Activated CD4-positive, alpha-beta T cell treated with anti-CD3 and anti-CD28 coated beads, Interleukin-2, amount 50 U/mL, for 24 hours (primary cell): Measurements from ENCODE around the gene TLE7.

ENCODE experiments used
- DNase-seq, 2 donors: peaks; one replicate each; pipeline ENCODE4 v3.0.0-alpha.2; 2020; ENCODE audit warnings: low read depth in 1 of 2, low spot score in 1 of 2

TLE7 gene

DNA sequence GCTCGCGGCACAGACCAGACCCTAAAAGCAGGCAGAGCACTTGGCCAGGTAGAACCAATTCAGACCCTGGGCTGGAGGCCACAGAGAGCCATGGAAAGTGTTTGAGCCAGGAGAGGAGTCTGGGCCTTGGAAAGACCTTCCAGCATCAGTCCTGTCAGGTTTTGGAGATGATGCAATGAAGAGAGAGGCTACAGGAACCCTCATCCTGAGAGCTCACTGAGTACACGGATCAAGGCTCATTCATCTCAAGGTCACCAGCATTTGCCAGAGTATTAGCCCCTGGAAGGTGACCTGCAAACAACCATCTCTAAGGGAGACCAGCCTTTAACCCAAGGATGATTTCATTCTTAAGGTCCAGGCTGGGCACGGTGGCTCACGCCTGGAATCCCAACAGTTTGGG is 27.8 kb downstream of the TLE7 start:
- no peak for DNase-seq

DNA sequence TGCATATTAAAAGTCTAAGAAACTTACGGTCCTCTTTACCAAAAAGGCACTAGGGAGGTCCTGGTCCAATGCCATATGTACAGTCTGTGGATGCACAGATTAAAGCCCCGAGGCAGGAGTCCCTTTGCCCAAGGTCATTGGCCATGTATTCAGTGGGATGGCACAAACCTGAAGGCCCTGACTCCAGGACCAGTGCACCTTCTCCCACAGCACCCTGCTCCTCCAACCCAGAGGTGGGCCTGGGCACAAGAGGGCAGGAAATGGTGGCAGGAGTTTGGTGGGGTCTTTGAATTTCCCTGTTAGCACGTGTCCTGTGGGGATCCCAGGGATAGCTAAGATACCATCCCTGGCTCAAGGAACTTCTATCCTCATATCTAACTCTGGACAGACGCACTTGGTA is 28.5 kb downstream of the TLE7 start:
- no peak for DNase-seq

GRCh38 chr16:71412270-71413160 is 29.3 kb downstream of the TLE7 start:
- peak; percentile 33 to 70 for DNase-seq

DNA sequence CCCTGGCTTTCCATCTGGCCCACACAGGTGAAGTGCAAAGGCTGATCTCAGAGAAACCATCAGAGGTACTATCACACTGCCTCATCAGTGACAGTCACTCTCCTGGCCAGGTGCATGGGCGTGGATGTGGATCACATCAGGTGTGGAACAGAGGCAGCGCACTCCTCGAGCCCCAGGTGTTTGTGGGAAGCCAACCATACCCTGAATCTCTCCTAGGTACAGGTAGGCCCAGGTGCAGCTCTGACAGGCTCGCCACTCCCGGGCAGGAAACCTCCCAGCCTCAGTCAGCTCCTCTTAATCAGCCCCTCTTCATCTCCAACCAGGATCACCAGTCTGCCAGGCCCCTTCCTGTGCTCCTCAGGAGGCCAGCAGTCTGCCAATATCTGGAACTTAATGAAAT is 31.7 kb downstream of the TLE7 start:
- no peak for DNase-seq

DNA sequence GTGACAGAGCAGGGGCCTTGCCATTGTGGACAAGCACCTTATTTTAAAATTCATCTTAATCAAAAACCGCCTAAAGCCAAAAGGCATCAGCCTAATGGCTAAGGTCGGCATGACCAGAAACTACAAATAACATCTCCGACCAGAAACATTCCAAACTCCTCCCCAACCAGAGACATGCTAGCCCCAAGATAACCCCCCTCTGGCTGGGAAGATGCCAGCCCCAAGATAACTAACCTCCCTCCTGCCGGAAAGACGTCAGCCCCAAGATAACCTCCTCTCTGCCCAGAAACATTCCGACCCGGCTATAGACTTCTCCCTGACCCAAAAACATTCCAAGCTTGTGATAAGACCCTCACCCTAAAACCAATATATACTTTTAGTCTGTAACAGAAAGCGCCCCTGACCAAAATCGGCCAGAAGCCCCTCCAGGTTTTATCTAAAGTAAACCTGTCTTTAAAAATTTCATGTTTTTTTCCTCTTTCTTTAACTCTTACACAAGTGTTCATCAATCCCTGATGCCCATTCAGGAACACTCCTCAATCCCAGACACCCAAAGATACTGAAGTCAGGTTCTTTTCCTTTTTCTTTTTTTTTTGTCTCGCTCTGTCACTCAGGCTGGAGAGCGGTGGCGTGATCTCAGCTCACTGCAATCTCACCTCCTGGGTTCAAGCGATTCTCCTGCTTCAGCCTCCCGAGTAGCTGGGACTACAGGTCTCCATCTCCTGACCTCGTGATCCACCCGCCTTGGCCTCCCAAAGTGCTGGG is 32.7 kb downstream of the TLE7 start:
- DNase-seq: no peak

DNA sequence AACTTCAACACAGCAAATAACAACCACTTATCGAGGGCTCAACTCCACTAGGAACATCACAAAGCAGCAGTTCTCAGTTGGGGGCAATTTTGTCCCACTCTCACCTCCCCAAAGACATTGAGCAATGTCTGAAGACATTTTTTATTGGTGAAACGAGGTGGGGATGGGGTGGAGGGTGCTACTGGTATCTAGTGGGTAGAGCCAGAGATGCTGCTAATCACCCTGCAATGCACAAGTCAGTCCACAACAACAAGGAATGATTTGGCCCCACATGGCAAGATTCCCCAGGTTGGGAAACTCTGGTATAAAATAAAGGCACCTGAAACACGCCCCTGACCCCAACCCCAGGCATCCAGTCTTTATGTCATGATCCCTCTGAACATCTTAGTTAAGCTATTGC is 33.3 kb downstream of the TLE7 start:
- no peak for DNase-seq

DNA sequence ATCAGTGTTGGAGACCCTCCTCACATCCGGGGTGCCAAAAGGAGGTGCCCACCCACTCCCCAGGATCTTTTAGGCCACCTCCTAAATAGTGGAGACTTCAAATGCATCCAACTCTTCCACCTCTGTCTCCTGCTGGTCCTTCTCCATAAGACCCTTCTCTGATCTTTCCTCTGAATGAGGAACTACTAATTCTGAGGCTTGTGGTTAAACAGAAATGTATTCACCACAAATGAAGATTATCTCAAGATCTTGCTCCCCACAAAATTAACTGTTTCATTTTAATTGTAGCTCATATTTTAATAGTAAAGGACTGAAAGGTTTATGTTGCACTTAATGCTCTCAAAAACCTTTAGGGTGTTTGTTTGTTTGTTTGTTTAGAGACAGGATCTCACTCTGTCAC is 34.1 kb downstream of the TLE7 start:
- no peak for DNase-seq

DNA sequence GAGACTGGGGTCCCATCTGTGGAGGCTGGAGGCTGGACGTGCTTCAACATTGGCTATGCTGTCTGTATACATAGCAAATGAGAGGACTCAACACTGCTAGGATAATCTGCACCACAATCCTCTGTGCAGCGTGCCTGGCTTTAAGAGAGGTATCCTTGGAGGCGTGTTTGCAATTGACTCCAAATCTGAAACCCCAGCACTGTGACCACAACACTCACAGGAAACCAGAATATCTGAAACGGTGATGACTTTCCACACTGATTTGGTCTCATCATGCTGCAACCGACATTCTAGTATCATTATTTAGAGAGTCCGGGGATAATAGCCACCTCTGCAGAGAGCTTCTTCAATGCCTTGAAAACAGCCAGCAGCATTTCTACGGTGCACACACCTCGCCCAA is 35.1 kb downstream of the TLE7 start:
- DNase-seq: no peak

- DNase-seq: no peak
Measured at GRCh38 chr16:71406316-71406715, 35.5 kb downstream of the TLE7 start.

DNA sequence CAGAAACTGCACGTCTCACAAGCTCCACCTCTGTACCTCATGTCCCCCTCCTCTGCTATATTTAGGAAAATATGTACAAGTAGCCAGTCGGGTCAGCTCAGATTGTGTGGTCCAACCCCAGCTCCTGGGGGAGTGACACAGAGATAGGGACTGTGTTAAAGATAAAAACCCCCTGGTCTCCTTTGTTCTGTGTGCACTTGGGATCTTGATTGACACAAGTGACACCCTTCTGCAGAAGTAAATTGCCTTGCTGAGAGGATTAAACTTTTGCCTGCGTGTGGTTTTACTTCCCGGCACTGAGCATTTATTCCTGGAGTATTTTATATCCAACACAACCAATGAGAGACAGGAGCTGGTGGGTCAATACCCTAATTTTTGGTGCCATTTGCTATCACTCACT is 37.5 kb downstream of the TLE7 start:
- DNase-seq: no peak

DNA sequence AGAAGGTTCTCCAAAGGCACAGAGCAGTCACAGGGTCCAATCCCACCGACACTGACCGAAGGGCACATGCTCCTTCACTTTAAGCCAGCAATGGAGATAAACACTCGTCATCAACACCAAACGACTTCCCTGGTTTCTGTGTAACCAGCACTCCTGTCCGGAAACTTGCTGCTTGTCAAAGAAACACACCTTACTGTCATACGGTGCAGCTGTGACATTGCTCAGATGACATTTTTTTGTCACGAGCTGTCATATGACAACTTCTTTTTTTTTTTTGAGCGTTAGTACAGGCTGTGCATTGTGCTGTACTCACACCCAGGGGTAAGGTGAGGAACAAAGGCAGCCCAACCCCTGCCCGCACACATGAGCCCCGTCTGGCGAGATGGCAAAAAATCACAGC is 39.2 kb downstream of the TLE7 start:
- DNase-seq: no peak

DNA sequence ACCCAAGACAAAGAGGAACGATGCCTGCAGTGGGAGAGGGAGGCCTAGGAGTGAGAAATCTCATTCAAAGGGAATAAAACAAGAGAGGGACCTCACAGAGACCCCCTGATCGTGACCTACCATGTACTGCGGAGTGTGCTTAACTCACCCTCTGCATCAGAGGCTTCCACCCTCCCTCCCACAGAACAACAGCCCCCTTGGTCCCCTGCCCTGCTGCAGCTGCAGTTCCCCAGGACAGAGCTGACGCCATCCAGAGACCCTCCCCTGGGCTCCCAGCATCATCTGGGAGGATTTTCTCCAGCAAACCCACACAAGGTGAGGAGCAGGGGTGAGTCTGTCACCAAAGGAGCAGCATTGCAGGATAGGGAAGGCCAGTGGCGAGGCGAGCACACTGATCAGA is 39.8 kb downstream of the TLE7 start:
- DNase-seq: no peak

- DNase-seq: no peak
Measured at GRCh38 chr16:71399801-71400563, 41.9 kb downstream of the TLE7 start.

DNA sequence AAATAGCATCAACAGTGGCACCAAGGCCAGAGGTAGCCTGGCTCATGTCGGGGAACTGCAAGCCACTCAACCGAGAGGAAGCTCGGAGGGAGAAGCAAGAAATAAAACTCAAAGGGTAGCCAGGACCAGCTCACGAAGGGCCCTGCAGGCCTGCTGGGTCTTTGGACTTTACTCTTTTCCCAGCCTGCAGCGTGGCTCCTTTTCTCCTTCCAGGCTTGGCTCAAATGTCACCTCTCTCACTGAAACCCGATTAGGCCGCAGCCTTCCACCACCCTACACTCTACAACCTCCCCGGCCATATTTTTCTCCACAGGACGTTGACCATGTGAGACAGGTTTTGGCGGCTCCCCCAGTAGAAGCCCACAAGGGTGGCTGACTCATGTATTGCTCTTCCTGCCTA is 45.3 kb downstream of the TLE7 start:
- DNase-seq: no peak

DNA sequence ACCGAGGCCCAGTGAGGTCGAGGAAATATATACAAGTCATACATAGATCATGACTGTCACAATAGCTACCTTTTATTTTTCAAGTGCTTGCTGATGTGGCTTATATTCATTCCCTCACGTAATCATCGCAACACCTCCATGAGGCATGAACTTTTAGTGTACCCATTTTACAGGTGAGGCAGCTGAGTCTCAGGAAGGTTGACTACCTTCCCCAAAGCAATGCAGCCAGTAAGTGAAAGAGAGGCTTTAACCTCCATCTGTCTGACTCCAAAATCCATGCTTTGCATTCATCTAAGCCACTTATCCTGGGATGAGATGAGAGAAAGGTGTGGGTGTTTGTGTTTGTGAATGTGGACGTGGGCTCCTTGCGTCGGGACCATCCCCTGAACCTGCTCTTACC is 52.5 kb downstream of the TLE7 start:
- no peak for DNase-seq

DNA sequence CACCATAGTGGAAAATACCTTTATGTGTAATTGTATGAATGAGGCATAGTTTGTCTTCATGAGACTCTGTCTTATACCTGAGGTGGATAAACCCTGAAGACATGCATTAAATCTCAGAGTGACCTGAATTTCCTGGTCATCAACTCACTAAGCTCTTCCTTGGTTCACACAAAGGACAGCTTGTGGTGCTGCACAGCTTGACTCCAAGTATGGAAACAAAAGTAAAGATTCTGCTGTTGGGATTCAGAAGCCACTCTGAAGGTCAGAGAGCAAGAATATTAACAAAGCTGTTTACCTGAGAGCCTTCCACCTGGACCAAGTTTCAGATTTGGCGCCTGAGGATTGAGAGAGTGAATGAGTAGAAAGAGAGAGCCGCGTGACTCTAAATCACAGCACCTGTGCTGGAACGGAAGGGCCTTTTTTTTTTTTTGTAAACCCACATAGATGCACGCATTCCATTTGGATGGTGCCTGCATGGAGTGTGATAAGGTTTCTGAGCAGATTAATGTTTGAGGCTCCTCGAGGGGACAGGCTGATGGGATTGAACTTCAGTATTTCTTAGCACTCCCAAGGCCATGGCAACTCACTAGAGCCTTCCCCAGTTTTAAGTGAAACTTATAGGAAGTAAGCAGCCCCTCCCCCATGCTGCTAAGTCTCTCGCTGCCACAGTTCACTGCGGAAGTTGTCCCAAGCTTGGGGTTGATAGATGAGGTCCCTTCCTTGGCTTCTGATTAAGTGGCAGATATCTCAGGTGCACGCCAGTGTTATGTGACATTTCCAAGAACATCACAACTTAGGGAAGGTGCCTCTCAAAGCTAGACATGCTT is 54.6 kb downstream of the TLE7 start:
- DNase-seq: no peak

GRCh38 chr16:71384073-71384724 is 57.7 kb downstream of the TLE7 start:
- DNase-seq: no peak

- DNase-seq: no peak
Measured at GRCh38 chr16:71383054-71383773, 58.6 kb downstream of the TLE7 start.

DNA sequence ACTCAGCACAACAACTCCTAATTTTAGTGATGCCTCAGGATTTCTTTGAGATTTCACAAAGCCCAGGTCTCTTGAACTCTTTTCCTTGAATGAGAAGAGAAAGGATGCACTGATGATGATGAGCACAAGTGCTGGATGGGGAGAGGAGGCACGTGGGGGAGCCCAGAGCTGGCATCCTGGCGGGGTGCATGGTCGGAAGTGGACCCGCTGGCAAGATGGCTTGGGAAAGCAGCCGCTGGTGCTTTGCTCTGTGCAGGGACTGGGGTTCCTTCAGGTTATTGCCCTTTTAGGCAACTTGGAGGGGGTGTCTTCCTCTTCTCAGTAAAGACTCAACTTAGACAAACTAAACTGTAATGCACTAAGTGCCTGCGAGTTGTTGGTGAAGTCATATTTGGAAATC is 61.0 kb downstream of the TLE7 start:
- DNase-seq: no peak
